K562 (cell line): ENCODE data around the gene VMP1. TPM values are rescaled to one million over a fixed set of nuclear protein-coding genes. Genes with fewer than 3 reads are reported as not detected.
A peak's percentile ranks its signal among the peaks of the same experiment; 100 is the strongest.

Experiments used
- ARID1B ChIP-seq: fragments of 450-650 bp; IDR thresholded peaks from 2 replicates; pipeline ENCODE4 v1.6.1; 2016; ENCODE audit warnings: antibody characterized with exemption, mild to moderate bottlenecking, inconsistent platforms
- ATF1 ChIP-seq, 2 experiments: fragments of 450-650 bp in 1 of 2; IDR thresholded peaks; 2 replicates each; pipeline ENCODE4 v1.6.1; 2016; ENCODE audit warnings: missing compliant biosample characterization in 1 of 2, missing genetic modification characterization in 1 of 2
- CBFA2T3 ChIP-seq: fragments of 450-650 bp; IDR thresholded peaks from 2 replicates; pipeline ENCODE4 v1.6.1; 2017
- FOXA3 ChIP-seq, 2 experiments: fragments of 450-650 bp in 1 of 2; sonication (generic) in 1 of 2; formaldehyde crosslinking; IDR thresholded peaks in 1 of 2; conservative IDR thresholded peaks in 1 of 2; 2 replicates each; pipeline versions ENCODE4 v1.4.0 to v1.8.0; 2020 to 2022; ENCODE audit warnings: mild to moderate bottlenecking in 2 of 2, missing genetic modification reagents in 1 of 2
- FOXK2 ChIP-seq, 2 experiments: fragments of 450-650 bp; IDR thresholded peaks in 1 of 2; conservative IDR thresholded peaks in 1 of 2; 2 replicates each; pipeline ENCODE4 v1.6.1; 2016; ENCODE audit warnings: low read depth in 2 of 2, mild to moderate bottlenecking in 1 of 2
- MEIS2 ChIP-seq: fragments of 450-650 bp; IDR thresholded peaks from 2 replicates; pipeline ENCODE4 v1.6.1; 2014; ENCODE audit warnings: mild to moderate bottlenecking; ENCODE audit not compliant: partially characterized antibody
- MIER1 ChIP-seq: fragments of 450-650 bp; IDR thresholded peaks from 2 replicates; pipeline ENCODE4 v1.6.1; 2016; ENCODE audit warnings: antibody characterized with exemption, mild to moderate bottlenecking, low read depth
- MTA2 ChIP-seq: fragments of 450-650 bp; IDR thresholded peaks from 2 replicates; pipeline ENCODE4 v1.6.1; 2016; ENCODE audit warnings: low read depth
- WHSC1 ChIP-seq: IDR thresholded peaks from one replicate; pipeline ENCODE4 v1.6.1; 2012; ENCODE audit warnings: low read length, control low read depth, inconsistent platforms
- ZNF79 ChIP-seq: fragments of 250-450 bp; sonication (Bioruptor Pico); IDR thresholded peaks from 2 replicates; pipeline ENCODE4 v1.4.0; 2020; ENCODE audit warnings: low read depth, mild to moderate bottlenecking, moderate library complexity
- polyA plus RNA-seq, 8 experiments: library from polyadenylated mRNA; depleted of rRNA in 4 of 8; stranded (reverse) in 5 of 8; unstranded in 3 of 8; fragments of >200 nt; fragmentation: Nextera tagmentation in 2 of 8; fragmentation: Illumina TruSeq in 1 of 8; extraction: Ambion mirVana in 2 of 8; extraction: Trizol in 1 of 8; gene quantifications; 2 replicates each; pipeline versions ENCODE4 v1.2.1 to v1.2.3, GENCODE V29; 2011 to 2014; ENCODE audit warnings: inconsistent platforms in 1 of 8, missing spikeins in 1 of 8
- total RNA-seq, 7 experiments: library from RNA; depleted of rRNA in 6 of 7; stranded (reverse); fragments of >200 nt in 6 of 7; fragmentation: Illumina TruSeq in 2 of 7; extraction: Trizol in 2 of 7; gene quantifications; 2 replicates each; pipeline versions ENCODE4 v1.2.1 to v1.2.3, GENCODE V29; 2011 to 2021; ENCODE audit warnings: low replicate concordance in 1 of 7
- TF ChIP-seq, protein P1 (sequence below): fragments of 250-450 bp; sonication (Bioruptor Pico); IDR thresholded peaks from 2 replicates; pipeline ENCODE4 v1.5.0; 2022; ENCODE audit warnings: mild to moderate bottlenecking
- TF ChIP-seq, protein P2 (sequence below): IDR thresholded peaks from 2 replicates; pipeline ENCODE4 v1.6.1; 2014; ENCODE audit warnings: antibody characterized with exemption
- TF ChIP-seq, protein P3 (sequence below): sonication (generic); IDR thresholded peaks from 2 replicates; pipeline ENCODE4 v1.6.1; 2016
- TF ChIP-seq, protein P4 (sequence below): sonication (generic); formaldehyde crosslinking; IDR thresholded peaks from 2 replicates; pipeline ENCODE4 v1.8.0; 2022; ENCODE audit warnings: missing genetic modification reagents, mild to moderate bottlenecking, borderline replicate concordance
- TF ChIP-seq, protein P5 (sequence below): sonication (generic); formaldehyde crosslinking; IDR thresholded peaks from 2 replicates; pipeline ENCODE4 v1.4.0; 2020; ENCODE audit warnings: mild to moderate bottlenecking, missing genetic modification reagents

Gene VMP1
- total and polyA plus RNA-seq, 9 of the 15 experiments (the other 6 are each of a cell fraction or from before 2014, with no cell fraction given) = 123 to 304 (median 151) TPM

DNA sequence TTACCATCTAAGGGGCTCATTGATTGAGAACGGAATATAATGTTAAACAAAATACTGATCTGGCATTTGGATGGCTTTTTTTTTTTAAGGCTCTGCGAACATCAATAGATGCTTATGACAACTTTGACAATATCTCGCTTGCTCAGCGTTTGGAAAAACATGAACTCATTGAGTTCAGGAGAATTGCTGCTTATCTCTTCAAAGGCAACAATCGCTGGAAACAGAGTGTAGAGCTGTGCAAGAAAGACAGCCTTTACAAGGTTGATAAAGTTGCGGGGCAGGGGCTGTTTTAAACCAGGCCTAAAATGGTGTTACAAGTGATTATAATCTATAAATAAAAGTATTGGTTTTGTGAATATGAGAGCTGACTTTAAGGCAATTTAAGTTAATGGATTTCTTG lies 22.5 kb upstream of the VMP1 start (continued):
- TF ChIP-seq, protein P1, sequence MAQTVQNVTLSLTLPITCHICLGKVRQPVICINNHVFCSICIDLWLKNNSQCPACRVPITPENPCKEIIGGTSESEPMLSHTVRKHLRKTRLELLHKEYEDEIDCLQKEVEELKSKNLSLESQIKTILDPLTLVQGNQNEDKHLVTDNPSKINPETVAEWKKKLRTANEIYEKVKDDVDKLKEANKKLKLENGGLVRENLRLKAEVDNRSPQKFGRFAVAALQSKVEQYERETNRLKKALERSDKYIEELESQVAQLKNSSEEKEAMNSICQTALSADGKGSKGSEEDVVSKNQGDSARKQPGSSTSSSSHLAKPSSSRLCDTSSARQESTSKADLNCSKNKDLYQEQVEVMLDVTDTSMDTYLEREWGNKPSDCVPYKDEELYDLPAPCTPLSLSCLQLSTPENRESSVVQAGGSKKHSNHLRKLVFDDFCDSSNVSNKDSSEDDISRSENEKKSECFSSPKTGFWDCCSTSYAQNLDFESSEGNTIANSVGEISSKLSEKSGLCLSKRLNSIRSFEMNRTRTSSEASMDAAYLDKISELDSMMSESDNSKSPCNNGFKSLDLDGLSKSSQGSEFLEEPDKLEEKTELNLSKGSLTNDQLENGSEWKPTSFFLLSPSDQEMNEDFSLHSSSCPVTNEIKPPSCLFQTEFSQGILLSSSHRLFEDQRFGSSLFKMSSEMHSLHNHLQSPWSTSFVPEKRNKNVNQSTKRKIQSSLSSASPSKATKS (CRISPR knock-in tag) = no peak
- TF ChIP-seq, protein P2, sequence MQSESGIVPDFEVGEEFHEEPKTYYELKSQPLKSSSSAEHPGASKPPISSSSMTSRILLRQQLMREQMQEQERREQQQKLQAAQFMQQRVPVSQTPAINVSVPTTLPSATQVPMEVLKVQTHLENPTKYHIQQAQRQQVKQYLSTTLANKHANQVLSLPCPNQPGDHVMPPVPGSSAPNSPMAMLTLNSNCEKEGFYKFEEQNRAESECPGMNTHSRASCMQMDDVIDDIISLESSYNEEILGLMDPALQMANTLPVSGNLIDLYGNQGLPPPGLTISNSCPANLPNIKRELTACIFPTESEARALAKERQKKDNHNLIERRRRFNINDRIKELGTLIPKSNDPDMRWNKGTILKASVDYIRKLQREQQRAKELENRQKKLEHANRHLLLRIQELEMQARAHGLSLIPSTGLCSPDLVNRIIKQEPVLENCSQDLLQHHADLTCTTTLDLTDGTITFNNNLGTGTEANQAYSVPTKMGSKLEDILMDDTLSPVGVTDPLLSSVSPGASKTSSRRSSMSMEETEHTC = no peak
- TF ChIP-seq, protein P3, sequence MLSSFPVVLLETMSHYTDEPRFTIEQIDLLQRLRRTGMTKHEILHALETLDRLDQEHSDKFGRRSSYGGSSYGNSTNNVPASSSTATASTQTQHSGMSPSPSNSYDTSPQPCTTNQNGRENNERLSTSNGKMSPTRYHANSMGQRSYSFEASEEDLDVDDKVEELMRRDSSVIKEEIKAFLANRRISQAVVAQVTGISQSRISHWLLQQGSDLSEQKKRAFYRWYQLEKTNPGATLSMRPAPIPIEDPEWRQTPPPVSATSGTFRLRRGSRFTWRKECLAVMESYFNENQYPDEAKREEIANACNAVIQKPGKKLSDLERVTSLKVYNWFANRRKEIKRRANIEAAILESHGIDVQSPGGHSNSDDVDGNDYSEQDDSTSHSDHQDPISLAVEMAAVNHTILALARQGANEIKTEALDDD = peak; percentile 77
- TF ChIP-seq CBFA2T3 (peak; percentile 98), ARID1B (peak; percentile 98), MEIS2 (peak; percentile 94), WHSC1 (no peak), MTA2 (peak; percentile 95), ZNF79 (no peak), MIER1 (no peak), ATF1 (CRISPR knock-in tag; IDR thresholded peaks at IDR 0.05) (no peak), ATF1 (tag; IDR thresholded peaks at IDR 0.05) (0 out of 2 replicates have a peak, but pooled peaks have one; percentile 21), FOXA3 (CRISPR knock-in tag; conservative IDR thresholded peaks at IDR 0.05 in 1 of 2, IDR thresholded peaks at IDR 0.05 in 1 of 2) (peak in 1 of 2 experiments; percentile 59; a peak in 2 of 4 replicates), FOXK2 (conservative IDR thresholded peaks at IDR 0.05 in 1 of 2, IDR thresholded peaks at IDR 0.05 in 1 of 2; ENCODE audit: low read depth in 2 of 2) (peak; percentile 47 to 63; a peak in 2 of 4 replicates)
- TF ChIP-seq, protein P4, sequence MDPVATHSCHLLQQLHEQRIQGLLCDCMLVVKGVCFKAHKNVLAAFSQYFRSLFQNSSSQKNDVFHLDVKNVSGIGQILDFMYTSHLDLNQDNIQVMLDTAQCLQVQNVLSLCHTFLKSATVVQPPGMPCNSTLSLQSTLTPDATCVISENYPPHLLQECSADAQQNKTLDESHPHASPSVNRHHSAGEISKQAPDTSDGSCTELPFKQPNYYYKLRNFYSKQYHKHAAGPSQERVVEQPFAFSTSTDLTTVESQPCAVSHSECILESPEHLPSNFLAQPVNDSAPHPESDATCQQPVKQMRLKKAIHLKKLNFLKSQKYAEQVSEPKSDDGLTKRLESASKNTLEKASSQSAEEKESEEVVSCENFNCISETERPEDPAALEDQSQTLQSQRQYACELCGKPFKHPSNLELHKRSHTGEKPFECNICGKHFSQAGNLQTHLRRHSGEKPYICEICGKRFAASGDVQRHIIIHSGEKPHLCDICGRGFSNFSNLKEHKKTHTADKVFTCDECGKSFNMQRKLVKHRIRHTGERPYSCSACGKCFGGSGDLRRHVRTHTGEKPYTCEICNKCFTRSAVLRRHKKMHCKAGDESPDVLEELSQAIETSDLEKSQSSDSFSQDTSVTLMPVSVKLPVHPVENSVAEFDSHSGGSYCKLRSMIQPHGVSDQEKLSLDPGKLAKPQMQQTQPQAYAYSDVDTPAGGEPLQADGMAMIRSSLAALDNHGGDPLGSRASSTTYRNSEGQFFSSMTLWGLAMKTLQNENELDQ (CRISPR knock-in tag) = no peak
- TF ChIP-seq, protein P5, sequence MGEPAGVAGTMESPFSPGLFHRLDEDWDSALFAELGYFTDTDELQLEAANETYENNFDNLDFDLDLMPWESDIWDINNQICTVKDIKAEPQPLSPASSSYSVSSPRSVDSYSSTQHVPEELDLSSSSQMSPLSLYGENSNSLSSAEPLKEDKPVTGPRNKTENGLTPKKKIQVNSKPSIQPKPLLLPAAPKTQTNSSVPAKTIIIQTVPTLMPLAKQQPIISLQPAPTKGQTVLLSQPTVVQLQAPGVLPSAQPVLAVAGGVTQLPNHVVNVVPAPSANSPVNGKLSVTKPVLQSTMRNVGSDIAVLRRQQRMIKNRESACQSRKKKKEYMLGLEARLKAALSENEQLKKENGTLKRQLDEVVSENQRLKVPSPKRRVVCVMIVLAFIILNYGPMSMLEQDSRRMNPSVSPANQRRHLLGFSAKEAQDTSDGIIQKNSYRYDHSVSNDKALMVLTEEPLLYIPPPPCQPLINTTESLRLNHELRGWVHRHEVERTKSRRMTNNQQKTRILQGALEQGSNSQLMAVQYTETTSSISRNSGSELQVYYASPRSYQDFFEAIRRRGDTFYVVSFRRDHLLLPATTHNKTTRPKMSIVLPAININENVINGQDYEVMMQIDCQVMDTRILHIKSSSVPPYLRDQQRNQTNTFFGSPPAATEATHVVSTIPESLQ (CRISPR knock-in tag) = no peak
